Caco-2 (cell line): ENCODE results near the gene PCIF1. TPM values are rescaled to one million over a fixed set of nuclear protein-coding genes. Genes with fewer than 3 reads are reported as not detected.

Source experiments
- BruUV-seq: library from RNA; stranded (reverse); fragments of 400-500 nt; replicated peaks from 2 replicates; lab custom pipeline; 2021; lab: Mats Ljungman, UMichigan
- CTCF ChIA-PET: fragments of 300-600 bp; sonication (Branson Sonifier 250); formaldehyde crosslinking; loops from one replicate; lab custom pipeline; 2022; ENCODE audit warnings: antibody characterized with exemption; lab: Charles Lee
- POLR2A ChIA-PET: fragments of 300-600 bp; sonication (Branson Sonifier 250); formaldehyde crosslinking; loops from one replicate; lab custom pipeline; 2022; ENCODE audit warnings: antibody characterized with exemption; lab: Charles Lee
- DNase-seq, 2 experiments: peaks; one replicate each; pipeline versions ENCODE4 v3.0.0 to v3.0.0-alpha.2; 2020 to 2022
- H3K27me3 ChIP-seq: replicated peaks from 2 replicates; pipeline ENCODE4 v1.6.0; 2011; ENCODE audit warnings: low read length; ENCODE audit not compliant: control insufficient read depth, insufficient read depth
- H3K36me3 ChIP-seq: 2 replicates; pipeline ENCODE4 v1.5.1; 2011; ENCODE audit warnings: low read length; ENCODE audit not compliant: control insufficient read depth, insufficient read depth
- H3K4me1 ChIP-seq: fragments of 250-450 bp; sonication (Bioruptor Pico); 2 replicates; pipeline ENCODE4 v1.5.1; 2020; ENCODE audit warnings: mild to moderate bottlenecking
- H3K4me3 ChIP-seq: 2 replicates; pipeline ENCODE4 v1.5.1; 2011; ENCODE audit warnings: low read depth, mild to moderate bottlenecking, control low read depth, low read length
- H3K9me3 ChIP-seq: fragments of 250-450 bp; sonication (Bioruptor Pico); 2 replicates; pipeline ENCODE4 v1.5.1; 2020; ENCODE audit warnings: mild to moderate bottlenecking, moderate library complexity
- H3K27ac Mint-ChIP-seq: one replicate; pipeline ENCODE4 v1.8.0; 2022; ENCODE audit warnings: mixed read lengths; ENCODE audit not compliant: unreplicated experiment
- H3K27me3 Mint-ChIP-seq: one replicate; pipeline ENCODE4 v1.8.0; 2022; ENCODE audit warnings: mixed read lengths; ENCODE audit not compliant: insufficient read depth, unreplicated experiment
- H3K36me3 Mint-ChIP-seq: one replicate; pipeline ENCODE4 v1.8.0; 2022; ENCODE audit warnings: mild to moderate bottlenecking, mixed read lengths; ENCODE audit not compliant: insufficient read depth, unreplicated experiment
- H3K4me1 Mint-ChIP-seq: one replicate; pipeline ENCODE4 v1.8.0; 2022; ENCODE audit warnings: low read depth, mixed read lengths; ENCODE audit not compliant: unreplicated experiment
- H3K4me3 Mint-ChIP-seq: one replicate; pipeline ENCODE4 v1.8.0; 2022; ENCODE audit warnings: mild to moderate bottlenecking, moderate library complexity, mixed read lengths; ENCODE audit not compliant: unreplicated experiment
- H3K9me3 Mint-ChIP-seq: one replicate; pipeline ENCODE4 v1.8.0; 2022; ENCODE audit warnings: mixed read lengths; ENCODE audit not compliant: unreplicated experiment
- intact Hi-C: fragments of 100-400 bp; cut with micrococcal nuclease; formaldehyde crosslinking; loops from one replicate; pipeline ENCODE4 v1.10.0; 2022; ENCODE audit not compliant: unreplicated experiment
- total RNA-seq: library from RNA; stranded (reverse); gene quantifications from 2 replicates; pipeline ENCODE4 v1.2.3, GENCODE V29; 2022
- TF ChIP-seq, protein P1 (sequence below), 2 experiments: fragments of 200-600 bp in 1 of 2; IDR thresholded peaks; 1 replicate in 1 of 2; 2 replicates in 1 of 2; pipeline versions ENCODE4 v1.5.1 to v1.8.0; 2011 to 2022; ENCODE audit warnings: antibody characterized with exemption in 1 of 2, control low read depth in 1 of 2, inconsistent platforms in 1 of 2, low read depth in 1 of 2, low read length in 1 of 2, mild to moderate bottlenecking in 1 of 2, moderate library complexity in 1 of 2; ENCODE audit not compliant: insufficient read depth in 1 of 2, severe bottlenecking in 1 of 2, unreplicated experiment in 1 of 2

Gene PCIF1
- total RNA-seq, 1 experiment from 2014 or later: 75.9 TPM

- Histone ChIP-seq H3K4me1 (peaks cover 7% of the 10 kb centered on the region; the same call in 1 of the 2 replicates), H3K36me3 (peaks cover 11% of the 10 kb centered on the region), H3K4me3 (no peak overlapping the region), H3K9me3 (no peaks in the 10 kb centered on the region), H3K27me3 (no peaks in the 10 kb centered on the region)
- Mint-ChIP-seq H3K36me3 (peaks cover 57% of the 10 kb centered on the region), H3K27me3 (no peaks in the 10 kb centered on the region), H3K9me3 (no peaks in the 10 kb centered on the region), H3K27ac (no peak overlapping the region), H3K4me1 (peaks cover 13% of the 10 kb centered on the region), H3K4me3 (no peak overlapping the region)
- CTCF ChIA-PET: interaction anchor here (0.8 to 5.5 kb wide), 23 partner anchors 9 to 198 kb away, joined by 3 to 63 read pairs (median 5); partner anchors contain the start of genes PCIF1 and ZSWIM1
- TF ChIP-seq, protein P1, sequence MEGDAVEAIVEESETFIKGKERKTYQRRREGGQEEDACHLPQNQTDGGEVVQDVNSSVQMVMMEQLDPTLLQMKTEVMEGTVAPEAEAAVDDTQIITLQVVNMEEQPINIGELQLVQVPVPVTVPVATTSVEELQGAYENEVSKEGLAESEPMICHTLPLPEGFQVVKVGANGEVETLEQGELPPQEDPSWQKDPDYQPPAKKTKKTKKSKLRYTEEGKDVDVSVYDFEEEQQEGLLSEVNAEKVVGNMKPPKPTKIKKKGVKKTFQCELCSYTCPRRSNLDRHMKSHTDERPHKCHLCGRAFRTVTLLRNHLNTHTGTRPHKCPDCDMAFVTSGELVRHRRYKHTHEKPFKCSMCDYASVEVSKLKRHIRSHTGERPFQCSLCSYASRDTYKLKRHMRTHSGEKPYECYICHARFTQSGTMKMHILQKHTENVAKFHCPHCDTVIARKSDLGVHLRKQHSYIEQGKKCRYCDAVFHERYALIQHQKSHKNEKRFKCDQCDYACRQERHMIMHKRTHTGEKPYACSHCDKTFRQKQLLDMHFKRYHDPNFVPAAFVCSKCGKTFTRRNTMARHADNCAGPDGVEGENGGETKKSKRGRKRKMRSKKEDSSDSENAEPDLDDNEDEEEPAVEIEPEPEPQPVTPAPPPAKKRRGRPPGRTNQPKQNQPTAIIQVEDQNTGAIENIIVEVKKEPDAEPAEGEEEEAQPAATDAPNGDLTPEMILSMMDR (IDR thresholded peaks at IDR 0.05; ENCODE audit: insufficient read depth in 1 of 2, low read depth in 1 of 2, low read length in 1 of 2, severe bottlenecking in 1 of 2, unreplicated experiment in 1 of 2): no peak
- POLR2A ChIA-PET: interaction anchor here (1.0 to 2.9 kb wide), 3 partner anchors 34 to 153 kb away, joined by 3 to 14 read pairs (median 10); partner anchors contain the start of genes PCIF1 and ZSWIM1
- intact Hi-C loops: no loop called here
- peak in 1 of 2 experiments; percentile 51 for DNase-seq
- BruUV-seq: no TSS peak
Measured at GRCh38 chr20:45968801-45969711, 34.6 kb downstream of the PCIF1 start.

DNA sequence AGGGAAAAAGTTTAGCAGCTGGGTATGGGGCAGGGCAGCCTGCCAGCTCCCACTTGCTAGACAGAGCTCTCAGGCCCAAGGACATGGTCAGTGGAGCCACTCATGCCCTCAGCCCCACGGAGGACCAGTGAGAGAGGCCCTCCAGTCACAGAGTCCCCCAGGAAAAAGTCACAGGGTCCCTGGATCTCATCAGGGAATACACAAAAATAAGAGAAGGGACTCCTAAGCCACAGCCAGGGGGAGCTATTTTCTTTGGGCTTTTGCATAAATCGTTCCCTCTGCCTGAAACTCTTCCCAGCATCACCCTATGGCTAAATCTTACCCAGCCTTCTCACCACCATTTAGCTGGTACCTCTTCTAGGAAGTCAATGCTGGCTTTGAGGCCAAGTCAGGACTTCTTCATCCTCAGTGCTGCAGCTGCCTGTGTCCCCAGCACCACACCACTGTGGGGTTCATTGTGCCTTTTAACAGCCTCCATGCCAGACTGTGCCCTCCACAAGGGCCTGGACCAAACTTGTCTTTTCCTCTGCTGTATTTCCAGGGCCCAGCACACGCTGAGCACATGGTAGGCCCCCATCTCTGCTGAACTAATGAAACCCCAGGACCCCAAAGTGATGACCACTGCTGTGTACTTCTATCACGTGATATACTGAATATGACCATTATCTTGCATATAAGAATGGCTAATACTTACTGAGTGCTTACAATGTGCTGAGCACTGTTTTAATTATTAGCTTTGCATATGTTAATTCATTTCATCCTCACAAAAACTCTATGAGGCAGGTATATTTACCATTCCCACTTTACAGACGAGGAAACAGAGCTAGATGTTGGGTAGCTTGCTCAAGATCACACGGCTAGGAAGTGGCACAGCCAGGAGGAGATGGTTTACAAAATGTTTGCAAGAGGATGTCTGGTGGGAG is 35.5 kb downstream of the PCIF1 start:
- TF ChIP-seq, protein P1 (IDR thresholded peaks at IDR 0.05; ENCODE audit: insufficient read depth in 1 of 2, low read depth in 1 of 2, low read length in 1 of 2, severe bottlenecking in 1 of 2, unreplicated experiment in 1 of 2): peak; percentile 87 to 93
- DNase-seq: peak; percentile 74 to 77
- Histone ChIP-seq H3K9me3 (no peaks in the 10 kb centered on the region), H3K4me1 (peaks cover 7% of the 10 kb centered on the region; the same call in 1 of the 2 replicates), H3K4me3 (peak overlapping the region; percentile 54), H3K36me3 (peaks cover 10% of the 10 kb centered on the region), H3K27me3 (no peaks in the 10 kb centered on the region)
- H3K27ac Mint-ChIP-seq: peak overlapping the region; percentile 81
- POLR2A ChIA-PET: interaction anchor here (1.0 to 2.9 kb wide), 5 partner anchors 17 to 154 kb away, joined by 3 to 14 read pairs (median 4); partner anchors contain the start of genes PCIF1 and ZSWIM1
- intact Hi-C loops: loop anchor here (5.0 kb wide), 2 partner anchors 42 to 158 kb away; partner anchors contain the start of gene UBE2C
- H3K36me3 Mint-ChIP-seq: peaks cover 49% of the 10 kb centered on the region
- H3K4me1 Mint-ChIP-seq: peaks cover 13% of the 10 kb centered on the region
- no peaks in the 10 kb centered on the region for H3K27me3 Mint-ChIP-seq
- H3K9me3 Mint-ChIP-seq: no peaks in the 10 kb centered on the region
- CTCF ChIA-PET: interaction anchor here (0.5 to 5.5 kb wide), 35 partner anchors 10 to 468 kb away, joined by 3 to 63 read pairs (median 4); partner anchors contain the start of genes PCIF1 and ZSWIM1
- peak overlapping the region; percentile 80 for H3K4me3 Mint-ChIP-seq
- BruUV-seq: TSS peak; percentile 40
